NCI-H1930 (cell line): Measurements from ENCODE around the gene SESTD1.
"Not testable (repeated sequence)": the region's sequence is repeated elsewhere in the genome, so short reads cannot be mapped to it uniquely, and the experiment has no call there.

Source experiments
- DNase-seq, 2 experiments: peaks; one replicate each; lab custom pipeline; 2025; lab: John Stamatoyannopoulos, UW

The SESTD1 gene

DNA sequence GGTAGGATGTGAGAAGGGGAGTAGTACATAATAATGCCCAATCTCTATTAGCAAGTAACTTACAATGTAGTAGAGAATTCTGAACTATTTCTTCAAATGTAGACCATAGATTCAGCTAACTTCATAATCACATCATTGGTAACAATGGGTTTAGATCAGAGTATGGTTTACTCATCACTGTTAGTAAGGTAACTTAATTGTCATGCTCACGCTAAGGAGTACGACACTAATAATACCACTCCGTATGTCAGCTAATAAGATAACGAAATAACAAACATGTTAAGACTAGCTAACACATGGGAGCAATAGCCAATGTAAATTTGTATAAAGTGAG lies 158.3 kb downstream of the SESTD1 start:
- DNase-seq = no peak

DNA sequence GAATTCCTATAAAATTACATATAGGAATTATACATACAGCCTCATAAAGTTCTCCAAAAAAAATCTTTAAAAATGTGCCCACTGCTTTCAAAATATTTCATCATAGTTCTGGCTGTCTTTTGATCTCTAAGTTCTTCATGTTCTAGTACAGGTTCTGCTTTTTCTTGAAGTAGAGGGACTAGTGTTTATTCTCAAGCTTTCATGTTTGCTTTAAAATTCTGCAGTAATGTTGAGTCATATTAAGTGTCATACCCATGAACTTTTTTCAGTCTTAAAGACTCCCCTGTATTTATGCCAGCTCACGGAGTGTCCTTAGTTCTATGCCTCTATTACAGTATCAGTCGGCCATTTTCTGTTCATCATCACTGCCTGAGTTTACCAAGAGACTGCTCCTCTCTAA lies 159.9 kb downstream of the SESTD1 start:
- DNase-seq = no peak

- DNase-seq = no peak
These were observed 166.4 kb downstream of the SESTD1 start for GRCh38 chr2:179098080-179098689.

- no peak for DNase-seq
These were observed 167.5 kb downstream of the SESTD1 start for GRCh38 chr2:179097131-179097530.

DNA sequence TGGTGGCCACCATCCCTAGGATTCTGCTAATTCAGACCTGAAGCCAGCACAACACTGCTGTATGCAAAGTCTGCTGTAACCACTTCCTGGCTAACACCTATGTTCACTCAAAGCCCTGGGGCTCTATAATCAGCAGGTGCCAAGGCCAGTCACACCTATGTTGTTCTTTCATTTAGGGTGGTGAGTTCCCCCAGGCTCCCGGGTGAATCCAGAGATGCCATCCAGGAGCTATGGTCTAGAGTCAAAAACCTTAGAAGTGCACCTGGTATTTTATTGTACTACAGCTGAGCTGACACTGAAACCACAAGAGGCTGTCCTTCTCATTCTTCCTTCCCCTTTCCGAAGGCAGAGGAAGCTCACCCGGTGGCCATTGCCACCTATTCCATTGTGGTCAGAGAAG lies 168.5 kb downstream of the SESTD1 start:
- DNase-seq = no peak

GRCh38 chr2:179092912-179093311 lies 171.7 kb downstream of the SESTD1 start:
- not testable (repeated sequence) for DNase-seq

- no peak for DNase-seq
These were observed 181.9 kb downstream of the SESTD1 start for GRCh38 chr2:179082697-179083096.

- no peak for DNase-seq
These were observed 182.7 kb downstream of the SESTD1 start for GRCh38 chr2:179081954-179082353.

DNA sequence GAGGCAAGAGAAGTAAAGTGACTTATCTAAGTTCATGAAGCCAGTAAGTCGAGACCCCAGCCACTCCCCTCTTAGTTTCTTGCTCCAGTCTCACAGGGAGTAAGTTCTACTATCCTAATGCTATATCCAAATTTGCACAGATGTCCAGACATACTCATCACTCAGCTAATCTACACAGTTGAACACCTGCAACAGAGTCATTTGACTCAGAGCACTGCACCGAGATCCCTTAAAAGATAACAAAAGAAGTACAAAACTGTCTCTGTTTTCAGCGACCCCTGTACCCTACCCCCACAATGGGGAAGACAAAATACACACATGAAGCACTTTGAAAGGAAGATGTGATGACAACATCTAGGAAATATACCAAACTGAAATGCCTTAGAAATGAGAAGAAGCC lies 192.1 kb downstream of the SESTD1 start:
- DNase-seq = no peak

GRCh38 chr2:179071810-179072355 lies 192.7 kb downstream of the SESTD1 start:
- DNase-seq = no peak

- DNase-seq = no peak
These were observed 193.7 kb downstream of the SESTD1 start for GRCh38 chr2:179070895-179071294.

DNA sequence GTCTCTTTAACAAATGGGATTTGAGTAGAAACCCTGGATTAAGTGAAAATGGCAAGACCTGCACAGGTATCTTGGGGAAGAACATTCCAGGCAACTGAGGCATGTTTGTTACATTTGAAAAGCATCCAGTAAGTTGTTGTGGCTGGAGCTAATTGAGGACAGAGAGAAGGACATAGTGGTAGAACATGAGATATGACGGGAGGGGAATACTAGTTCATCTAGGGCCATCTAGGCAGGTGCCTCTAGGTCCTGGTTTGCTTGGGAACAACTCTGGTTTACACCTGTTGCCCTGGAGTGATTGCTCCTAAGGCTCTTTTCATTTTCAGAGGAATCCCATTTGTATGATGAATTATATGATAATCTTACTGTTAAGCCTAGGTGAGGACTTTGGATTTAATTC lies 194.9 kb downstream of the SESTD1 start:
- DNase-seq = no peak

- no peak for DNase-seq
These were observed 195.5 kb downstream of the SESTD1 start for GRCh38 chr2:179068991-179069643.

DNA sequence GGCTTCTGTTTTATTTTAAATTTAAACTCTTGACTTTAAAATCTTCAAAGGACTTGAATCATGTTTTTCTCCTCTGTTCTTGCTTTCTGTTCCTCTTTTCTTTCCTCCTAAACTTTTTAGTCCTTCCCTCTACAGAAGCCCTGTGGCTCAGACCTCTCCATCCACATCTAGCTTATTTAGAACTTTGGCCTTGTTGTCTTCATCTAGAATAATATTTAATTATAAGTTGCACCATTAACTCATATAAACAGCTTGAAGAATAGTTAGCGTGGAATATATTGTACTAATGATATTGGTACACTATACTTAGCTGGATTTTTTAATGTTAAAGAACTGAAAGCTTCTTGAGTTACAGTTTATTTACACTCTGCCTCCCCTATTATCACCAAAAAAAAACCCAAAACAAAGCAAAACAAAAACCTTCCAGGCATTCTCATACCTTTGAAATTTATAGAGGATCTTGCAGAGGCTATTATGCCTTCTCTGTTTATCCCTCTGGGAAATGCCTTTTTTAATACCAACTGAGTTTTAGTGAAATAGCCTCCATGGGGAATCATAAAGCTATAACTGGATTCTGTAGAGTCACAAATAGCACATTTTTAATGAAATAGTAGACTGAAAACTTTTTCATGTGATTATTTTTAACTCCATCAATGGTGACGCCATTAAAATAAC lies 205.5 kb downstream of the SESTD1 start:
- peak in 1 of 2 experiments; percentile 5 for DNase-seq

DNA sequence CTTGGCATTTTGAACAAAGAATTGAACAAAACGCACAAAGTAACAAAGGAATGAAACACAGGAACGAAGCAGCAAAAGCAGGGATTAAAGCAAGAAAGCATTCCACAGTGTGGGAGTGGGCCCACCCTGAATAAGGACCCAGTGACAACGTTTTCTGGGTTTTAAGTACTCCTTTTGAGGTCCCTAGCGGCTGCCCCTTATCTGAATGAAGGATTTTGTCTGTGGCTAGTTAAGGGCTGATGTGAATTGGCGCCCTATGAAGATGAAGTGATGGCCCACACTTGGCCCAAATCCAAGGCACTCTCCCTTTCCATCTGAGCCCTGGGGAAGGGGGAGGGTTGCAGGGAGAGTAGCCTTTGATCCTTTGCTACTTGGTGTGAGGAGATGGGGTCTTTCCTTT lies 206.9 kb downstream of the SESTD1 start:
- DNase-seq = no peak

DNA sequence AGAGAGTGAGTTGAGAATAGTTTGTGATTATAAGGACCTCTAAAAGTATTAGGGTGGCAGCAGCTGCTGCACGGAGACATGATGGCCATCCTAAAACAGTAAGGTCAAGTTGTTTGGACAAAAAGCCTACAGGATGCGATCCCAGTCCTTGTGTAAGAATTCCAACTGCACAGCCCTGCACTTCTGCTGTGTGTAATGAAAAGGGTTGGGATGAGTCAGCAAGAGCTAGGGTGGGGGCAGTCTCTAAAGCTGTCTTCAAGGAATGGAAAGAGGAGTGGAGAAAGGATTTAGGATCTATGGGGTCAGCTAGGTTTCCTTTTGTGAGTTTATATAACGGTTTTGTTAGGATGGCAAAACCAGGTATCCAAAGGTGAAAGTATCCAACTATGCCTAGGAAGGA lies 211.1 kb downstream of the SESTD1 start:
- not testable (repeated sequence) for DNase-seq
